Measurements from ENCODE around the gene CGREF1.
"Not testable (repeated sequence)": the region's sequence is repeated elsewhere in the genome, so short reads cannot be mapped to it uniquely, and the experiment has no call there.

CGREF1 gene

DNA sequence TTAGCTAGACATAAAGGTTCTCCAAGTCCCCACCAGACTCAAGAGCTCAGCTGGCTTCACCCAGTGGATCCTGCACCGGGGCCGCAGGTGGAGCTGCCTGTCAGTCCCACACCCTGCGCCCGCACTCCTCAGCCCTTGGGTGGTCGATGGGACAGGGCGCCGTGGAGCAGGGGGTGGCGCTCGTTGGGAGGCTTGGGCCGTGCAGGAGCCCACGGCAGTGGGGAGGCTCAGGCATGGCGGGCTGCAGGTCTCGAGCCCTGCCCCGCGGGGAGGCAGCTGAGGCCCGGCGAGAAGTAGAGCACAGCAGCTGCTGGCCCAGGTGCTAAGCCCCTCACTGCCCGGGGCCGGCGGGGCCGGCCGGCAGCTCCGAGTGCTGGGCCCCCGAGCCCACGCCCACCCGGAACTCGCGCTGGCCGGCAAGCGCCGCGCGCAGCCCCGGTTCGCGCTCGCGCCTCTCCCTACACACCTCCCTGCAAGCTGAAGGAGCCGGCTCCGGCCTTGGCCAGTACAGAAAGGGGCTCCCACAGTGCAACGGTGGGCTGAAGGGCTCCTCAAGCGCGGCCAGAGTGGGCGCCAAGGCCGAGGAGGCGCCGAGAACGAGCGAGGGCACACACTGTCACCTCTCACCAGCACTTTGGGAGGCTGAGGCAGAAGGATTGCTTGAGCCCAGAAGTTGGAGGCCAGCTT, 7.4 kb downstream of the CGREF1 start:
- DNase-seq (ENCODE audit: low spot score), result not testable (repeated sequence)

DNA sequence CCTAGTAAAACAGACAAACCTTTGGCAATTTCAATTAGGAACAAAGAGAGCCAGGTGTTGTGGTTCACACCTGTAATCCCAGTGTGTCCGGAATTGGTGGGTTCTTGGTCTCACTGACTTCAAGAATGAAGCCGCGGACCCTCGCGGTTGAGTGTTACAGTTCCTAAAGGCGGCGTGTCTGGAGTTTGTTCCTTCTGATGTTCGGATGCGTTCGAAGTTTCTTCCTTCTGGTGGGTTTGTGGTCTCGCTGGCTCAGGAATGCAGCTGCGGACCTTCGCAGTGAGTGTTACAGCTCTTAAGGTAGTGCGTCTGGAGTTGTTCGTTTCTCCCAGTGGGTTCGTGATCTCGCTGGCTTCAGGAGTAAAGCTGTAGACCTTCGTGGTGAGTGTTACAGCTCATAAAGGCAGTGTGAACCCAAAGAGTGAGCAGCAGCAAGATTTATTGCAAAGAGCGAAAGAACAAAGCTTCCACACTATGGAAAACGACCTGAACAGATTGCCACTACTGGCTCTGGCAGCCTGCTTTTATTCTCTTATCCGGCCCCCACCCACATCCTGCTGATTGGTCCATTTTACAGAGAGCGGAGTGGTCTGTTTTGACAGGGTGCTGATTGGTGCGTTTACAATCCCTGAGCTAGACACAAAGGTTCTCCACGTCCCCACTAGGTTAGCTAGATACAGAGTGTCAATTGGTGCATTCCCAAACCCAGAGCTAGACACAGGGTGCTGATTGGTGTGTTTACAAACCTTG, 8.2 kb downstream of the CGREF1 start:
- not testable (repeated sequence) for DNase-seq (ENCODE audit: low spot score)

DNA sequence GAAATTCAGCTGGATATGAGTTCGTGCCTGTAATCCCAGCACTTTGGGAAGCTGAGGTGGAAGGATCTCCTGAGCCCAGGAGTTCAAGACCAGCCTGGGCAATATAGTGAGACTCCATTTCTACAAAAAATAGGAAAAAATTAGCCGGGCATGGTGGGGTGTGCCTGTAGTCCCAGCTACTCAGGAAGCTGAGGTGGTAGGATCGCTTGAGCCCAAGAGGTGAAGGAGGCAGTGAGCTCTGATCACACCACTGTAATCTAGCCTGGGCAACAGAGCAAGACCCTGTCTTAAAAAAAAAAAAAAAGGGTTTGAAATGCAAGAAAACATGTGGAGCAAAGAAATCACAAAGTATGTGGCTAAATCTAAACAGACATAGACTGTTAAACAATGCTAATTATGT, 9.8 kb downstream of the CGREF1 start:
- no peak for DNase-seq (ENCODE audit: low spot score)

DNA sequence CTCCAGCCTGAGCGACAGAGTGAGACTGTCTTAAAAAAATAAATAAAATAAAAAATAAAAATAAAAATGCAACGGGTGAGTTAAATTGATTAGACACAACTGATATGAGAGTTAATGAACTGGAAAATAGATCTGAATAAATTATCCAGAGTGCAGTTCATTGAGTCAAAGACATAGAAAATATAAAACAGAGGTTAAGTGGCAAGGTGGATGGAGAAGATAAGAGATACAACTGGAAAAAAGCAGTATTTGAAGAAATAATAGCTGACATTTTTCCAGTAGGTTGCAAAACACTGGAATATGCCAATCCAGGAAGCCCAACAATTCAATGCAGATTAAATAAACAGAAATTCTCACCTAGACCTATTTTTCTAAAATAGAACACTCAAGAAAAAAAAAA, 10.7 kb downstream of the CGREF1 start:
- DNase-seq (ENCODE audit: low spot score), result no peak

DNA sequence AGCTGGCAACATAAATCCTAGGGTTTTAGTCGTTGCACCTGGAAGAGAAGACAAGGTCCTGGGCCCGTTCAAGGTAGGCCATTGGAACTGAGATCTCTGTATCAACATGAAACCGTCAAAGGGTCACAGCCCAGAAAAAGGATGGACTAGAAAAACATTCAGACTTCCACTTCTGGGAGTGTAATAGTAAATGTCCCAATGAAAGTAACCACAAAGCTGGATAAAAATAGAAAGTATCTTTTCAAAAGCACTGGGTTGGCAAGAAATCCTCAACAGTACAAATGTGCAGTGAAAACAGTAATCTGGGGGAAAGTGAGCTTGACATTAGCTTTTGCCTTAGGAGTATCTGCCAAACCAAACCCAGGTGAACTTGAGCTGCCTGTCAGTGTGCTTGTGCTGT, 12.9 kb downstream of the CGREF1 start:
- DNase-seq (ENCODE audit: low spot score), result no peak

DNA sequence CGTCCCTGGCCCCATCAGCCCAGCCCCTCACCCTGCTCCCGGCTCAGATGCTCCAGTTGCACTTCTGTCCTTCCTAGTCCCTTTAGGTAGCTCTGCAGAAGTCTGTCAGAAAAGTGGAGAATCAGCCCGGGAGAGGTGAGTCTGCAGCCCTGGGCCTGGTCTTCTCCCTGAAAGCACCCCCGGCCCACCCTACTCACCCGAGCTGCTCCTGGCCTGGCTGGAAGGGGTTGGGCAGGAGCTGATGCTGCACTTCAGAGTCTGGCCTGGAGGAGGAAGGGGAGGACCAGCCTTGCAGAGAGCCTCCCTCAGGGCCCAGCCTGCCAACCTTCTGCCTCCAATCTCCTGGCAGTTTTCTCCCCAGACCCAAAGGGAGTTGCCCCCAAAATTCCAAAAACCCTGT, 16.6 kb downstream of the CGREF1 start:
- no peak for DNase-seq (ENCODE audit: low spot score)

DNA sequence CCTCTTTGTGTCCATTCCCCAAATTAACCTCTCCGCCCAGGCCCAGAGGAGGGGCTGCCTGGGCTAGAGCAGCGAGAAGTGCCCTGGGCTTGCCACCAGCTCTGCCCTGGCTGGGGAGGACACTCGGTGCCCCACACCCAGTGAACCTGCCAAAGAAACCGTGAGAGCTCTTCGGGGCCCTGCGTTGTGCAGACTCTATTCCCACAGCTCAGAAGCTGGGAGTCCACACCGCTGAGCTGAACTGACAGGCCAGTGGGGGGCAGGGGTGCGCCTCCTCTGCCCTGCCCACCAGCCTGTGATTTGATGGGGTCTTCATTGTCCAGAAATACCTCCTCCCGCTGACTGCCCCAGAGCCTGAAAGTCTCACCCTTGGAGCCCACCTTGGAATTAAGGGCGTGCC, 18.9 kb downstream of the CGREF1 start:
- DNase-seq (ENCODE audit: low spot score), result no peak

DNA sequence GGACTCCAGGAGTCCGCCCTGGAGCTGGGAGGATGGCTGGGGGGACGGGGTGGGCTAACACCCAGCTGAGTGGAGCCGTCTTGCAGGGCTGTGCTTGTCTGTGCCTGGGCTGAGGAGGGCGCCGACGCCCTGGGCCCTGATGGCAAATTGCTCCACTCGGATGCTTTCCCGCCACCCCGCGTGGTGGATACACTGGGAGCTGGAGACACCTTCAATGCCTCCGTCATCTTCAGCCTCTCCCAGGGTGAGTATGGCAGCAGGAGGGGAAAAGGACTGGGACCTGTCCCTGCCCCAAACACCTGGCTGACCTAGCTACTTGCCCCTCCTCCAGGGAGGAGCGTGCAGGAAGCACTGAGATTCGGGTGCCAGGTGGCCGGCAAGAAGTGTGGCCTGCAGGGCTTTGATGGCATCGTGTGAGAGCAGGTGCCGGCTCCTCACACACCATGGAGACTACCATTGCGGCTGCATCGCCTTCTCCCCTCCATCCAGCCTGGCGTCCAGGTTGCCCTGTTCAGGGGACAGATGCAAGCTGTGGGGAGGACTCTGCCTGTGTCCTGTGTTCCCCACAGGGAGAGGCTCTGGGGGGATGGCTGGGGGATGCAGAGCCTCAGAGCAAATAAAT, 19.5 kb downstream of the CGREF1 start:
- no peak for DNase-seq (ENCODE audit: low spot score)

DNA sequence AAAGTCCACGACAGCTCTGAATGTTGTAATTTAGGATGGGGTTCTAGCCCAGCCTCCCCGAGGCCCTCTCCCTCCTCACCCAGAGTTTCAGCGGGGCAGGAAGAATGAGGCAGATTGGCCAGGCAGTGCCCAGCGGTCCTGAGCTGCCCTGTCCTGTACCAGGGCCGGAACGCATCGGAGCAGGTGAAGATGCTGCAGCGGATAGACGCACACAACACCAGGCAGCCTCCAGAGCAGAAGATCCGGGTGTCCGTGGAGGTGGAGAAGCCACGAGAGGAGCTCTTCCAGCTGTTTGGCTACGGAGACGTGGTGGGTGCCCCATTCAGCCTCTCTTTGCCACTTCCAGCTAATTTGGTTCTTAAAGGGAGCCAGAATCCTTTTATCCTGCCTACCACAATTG, 21.6 kb downstream of the CGREF1 start:
- no peak for DNase-seq (ENCODE audit: low spot score)

DNA sequence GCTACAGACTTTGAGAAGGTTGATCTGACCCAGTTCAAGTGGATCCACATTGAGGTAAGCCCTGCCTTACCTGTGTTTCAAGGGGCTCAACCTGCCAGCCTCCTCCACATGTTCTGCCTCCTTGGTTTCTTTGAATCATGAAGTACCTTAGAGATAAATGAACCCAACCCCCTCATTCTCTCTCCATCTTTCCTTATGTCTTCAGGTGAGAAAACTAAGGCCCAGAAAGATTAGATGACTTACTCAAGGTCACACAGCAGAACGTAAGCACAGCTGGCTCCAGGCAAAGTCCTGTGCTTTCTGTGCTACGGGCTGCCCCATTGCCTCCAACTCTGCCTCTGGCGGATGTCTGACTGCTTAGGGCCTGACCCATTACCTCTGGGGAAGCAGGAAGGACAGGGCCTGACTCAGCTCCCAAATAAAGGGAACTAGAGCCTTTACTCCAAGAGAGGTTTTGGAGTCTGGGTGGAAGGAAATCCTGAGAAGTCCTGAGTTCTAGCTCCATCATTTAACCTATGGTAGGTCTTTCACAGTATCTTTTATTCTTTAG, 22.1 kb downstream of the CGREF1 start:
- no peak for DNase-seq (ENCODE audit: low spot score)

DNA sequence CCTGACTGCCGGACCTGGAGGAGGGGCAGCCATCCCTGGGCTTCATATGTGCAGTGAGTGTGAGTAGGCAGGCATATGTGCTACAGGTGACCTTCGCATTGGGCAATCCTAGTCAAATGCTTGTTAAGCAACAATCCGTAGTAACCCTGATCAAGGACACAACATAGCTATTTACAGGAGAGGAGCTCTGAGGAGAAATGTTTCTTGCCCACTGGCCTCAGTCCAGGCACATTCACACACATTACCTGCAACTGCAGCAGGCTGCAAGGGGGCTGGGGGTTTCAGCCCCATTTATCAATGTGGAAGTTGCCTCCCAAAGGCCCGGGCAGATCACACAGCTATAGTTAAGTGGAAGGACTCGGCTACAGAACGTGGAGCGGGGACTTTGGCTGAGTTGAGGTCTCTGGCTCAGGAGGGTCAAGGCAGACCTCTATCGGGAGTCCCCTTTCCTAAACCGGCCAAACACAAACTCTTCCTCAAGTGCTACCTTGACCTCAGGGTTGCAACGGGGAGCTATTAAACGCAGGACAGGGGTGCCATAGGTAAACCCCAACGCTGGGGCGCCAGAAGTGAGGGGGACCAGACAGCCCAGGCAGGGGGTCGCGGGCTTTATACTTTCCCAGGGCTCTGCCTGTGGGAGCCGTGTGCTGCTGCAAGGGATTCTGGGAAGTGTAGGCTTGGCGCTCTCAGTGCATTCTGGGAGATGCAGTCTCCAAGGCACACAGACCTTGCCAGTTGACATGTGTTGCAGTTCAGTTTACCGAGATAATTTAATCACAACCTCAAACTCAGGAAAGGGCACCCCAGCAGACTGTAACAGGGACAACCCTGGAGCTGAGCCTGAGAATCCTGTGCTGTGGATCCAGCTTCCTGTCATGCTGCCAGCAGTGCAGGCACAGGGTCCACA, 22.9 kb downstream of the CGREF1 start:
- DNase-seq (ENCODE audit: low spot score), result peak; percentile 36

DNA sequence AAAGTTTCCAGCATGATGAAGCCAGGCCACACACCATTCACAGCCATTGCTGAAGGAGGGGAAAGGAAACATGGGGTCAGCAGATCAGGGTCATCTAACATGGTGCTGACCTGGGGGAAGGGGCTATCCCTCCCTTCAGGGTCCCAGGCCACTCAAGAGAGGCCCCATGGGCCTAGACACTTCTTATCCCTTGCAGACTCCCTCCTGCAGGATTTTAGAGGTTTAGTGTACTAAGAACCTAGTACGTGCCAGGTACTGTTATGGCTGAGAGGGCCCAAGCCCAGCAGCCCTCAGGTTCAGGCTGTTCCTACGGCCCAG, 23.5 kb downstream of the CGREF1 start:
- DNase-seq (ENCODE audit: low spot score), result no peak

DNA sequence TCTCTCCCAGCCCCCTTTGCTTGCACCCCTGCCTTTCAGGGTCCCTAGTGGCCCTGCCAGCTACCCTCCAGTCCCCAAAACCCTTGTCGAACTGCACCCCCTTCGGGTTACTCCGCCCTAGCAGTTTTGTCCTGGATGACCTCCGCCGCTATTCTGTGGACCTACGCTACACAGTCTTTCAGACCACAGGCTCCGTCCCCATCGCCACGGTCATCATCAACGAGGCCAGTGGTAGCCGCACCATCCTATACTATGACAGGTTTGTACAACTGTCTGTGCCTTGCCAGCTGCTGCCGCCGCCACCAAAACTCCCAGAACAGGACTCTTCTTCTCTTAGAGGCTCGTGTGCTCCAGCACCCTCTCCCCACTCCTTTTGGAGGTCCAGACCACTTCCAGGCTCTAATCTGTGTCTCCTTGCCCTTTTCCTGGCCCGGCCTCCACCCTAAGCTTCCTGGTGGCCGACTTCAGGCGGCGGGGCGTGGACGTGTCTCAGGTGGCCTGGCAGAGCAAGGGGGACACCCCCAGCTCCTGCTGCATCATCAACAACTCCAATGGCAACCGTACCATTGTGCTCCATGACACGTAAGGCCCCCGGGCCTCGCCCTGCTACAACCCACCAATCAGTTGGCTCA, 24.5 kb downstream of the CGREF1 start:
- no peak for DNase-seq (ENCODE audit: low spot score)

DNA sequence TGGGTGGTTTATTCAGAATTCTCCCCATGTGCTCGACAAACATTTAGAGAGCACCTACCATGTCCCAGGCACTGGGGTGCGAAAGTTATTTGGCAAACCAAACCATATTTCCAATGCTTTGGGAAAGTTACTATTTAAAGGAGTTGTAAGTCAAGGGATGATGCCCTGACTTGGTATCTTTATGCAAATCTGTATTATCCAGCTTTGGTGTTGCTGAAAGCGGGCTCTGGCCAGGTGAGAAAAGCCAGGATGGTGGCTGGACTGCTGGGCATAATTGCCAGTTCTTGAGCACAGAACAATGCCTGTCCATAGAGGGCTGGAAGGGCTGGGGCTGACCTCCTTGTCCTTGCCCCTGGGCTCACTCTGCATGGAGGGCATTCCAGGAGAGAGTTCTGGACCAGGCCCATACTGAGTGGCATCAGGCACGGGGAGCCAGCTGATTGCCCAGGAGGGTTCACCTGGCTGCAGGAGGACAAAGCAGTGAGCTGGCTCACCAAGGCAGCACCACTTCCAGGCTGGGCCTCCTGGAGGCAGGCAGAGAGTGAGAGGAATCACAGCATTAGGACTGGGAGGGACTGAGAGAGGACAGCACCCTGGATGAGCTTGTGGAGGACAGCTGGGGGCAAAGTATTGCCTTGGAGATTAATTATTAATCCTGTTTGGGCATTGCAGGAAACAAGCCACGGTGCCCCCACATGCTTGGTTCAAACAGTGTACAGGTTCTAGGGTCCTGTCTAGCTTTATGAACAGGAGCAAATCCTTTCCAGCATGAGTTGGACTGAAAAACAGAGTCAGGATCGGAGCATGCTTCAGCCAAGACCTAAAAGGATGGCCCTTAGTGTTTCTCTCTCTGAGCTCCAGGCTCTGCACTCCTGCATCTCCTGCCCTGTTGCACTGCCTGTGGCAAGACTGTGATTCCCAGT, 25.2 kb downstream of the CGREF1 start:
- peak; percentile 23 for DNase-seq (ENCODE audit: low spot score)

DNA sequence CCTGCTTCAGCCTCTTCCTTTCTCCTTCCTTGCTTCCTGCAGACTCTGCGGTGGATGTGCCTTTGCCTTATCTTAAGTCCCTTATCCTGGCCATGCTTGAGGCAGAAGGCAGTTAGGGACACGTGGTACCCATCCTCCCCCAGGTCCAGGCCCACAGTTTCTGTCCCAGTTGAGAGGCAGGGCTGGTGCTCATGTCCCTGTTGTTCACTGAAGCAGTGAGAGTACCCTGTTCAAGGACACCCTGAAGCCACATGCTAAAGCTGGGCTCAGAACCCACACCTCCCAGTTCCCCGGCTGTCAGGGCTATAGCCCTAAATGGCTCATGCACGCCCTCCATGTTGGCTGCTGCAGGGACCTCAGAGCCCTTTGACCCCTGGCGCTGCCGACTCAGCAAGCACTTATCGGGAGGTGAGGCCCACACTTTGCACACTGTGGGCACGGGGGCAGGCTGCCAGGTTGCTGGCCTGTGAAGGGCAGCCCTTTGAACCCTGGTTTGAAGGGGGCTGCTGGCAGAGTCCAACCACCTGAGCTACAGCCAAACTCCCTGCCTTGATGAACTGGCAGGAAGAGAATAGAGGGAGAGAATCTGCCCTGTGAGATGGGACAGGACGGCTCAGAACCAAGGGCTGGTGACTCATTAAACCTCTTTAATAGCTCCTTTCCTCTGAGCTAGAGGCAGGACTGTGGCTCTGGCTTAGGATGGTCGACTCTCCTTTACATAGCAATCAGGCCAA, 26.1 kb downstream of the CGREF1 start:
- DNase-seq (ENCODE audit: low spot score), result peak; percentile 53

DNA sequence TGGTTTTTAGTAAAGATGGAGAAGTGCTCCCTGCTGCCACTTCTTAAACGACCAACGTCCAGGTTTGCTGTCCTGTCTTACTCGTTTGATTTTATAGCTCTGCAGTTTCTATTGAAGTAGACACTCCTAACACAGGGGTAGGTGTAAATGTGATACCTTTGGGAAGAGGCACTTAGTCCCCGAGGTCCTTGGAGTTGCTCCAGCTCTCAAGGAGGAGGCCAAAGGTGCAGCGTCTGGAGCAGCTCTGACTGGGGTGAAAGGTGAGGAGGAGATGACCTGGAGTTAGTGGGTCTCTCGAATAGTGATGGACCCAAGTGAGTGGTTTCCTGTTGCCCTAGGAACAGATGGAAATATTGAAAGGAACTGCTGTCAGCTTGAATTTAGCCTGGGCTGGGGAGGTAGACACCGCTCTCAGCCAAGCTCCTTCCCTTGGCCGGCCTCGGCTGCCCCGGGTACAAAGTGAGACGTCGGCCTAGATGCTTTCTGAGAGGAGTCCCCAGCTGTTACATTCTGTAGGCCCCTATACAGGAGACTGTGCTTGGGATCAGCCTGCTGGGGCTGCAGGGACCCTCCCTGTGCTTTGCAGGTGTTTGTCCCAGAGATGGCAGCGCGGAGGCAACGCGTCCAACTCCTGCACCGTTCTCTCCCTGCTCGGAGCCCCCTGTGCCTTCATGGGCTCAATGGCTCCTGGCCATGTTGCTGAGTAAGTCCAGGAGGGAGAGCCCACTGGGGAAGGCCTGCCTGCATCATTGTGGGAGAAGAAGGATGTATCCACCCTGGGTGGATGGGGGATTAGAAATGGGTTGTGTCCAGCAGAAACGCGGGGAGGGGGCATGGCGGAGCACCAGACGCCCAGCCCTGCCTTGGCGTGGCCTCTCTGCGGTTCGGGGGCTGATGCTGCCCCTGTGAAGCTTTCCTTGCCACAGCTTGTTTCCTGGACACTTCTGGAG, 26.9 kb downstream of the CGREF1 start:
- no peak for DNase-seq (ENCODE audit: low spot score)

DNA sequence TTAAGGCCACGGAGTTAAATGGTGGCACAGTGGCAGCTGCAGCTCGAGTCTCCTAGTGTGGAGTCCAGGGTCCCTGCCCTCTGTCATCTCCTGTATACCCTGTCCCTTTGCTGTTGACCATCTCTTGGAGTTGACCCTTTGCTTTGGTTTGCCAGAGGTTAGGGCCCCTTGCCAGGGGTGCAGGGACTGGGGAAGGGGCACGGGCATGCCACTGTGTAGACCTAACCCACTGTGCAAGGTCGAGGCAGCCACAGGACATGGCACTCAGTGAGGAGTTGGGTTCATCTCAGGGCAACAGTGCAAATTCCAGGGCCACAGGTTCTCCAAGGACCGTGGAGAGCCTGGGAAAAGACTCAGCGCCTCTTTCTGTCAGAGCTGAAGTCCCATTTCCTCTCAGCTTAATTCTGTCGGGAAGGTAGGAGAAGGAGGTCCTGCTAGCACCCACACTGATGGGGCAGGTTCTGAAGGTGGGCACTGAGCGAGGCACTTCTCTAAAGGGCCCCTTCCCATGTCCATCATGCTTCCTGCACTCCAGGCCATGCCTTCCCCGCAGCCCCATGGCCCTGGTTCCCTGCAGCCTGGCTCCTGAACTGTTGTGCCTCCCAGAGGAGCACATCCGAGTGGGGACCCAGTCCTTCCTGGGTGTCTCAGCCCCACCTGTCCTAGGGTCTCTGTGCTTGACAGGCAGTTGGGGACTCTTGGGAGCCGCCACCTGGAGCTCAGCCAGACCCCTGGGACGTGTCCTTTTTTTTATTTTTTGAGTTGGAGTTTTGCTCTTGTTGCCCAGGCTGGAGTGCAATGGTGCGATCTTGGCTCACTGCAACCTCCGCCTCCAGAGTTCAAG, 29.6 kb downstream of the CGREF1 start:
- no peak for DNase-seq (ENCODE audit: low spot score)

DNA sequence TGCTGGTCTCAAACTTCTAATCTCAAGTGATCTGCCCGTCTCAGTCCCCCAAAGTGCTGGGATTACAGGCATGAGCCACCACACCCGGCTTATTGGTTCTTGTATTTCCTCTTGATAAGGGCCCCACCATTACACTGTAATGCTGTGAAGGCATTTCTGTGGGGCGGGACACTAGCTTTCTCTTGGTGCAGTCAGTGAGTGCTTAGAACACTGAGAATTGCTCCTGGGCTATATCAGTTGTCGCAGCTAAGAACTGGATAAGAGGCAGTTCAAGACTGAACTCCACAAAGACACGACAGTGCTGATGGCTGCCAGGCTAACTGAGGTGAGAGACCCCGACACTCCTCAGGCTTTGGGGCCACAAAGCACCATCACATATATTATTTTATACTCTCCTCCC, 30.3 kb downstream of the CGREF1 start:
- no peak for DNase-seq (ENCODE audit: low spot score)
